ENCODE results near the gene CRISP2. TPM values are rescaled to one million over a fixed set of nuclear protein-coding genes. Genes with fewer than 3 reads are reported as not detected.

CRISP2 gene
- total and polyA plus RNA-seq, 2 experiments from 2014 or later: not detected

GRCh38 chr6:49647476-49647875, 65.9 kb downstream of the CRISP2 start:
- Histone ChIP-seq H3K4me3 (no peak overlapping the region), H3F3A (ENCODE audit: insufficient read depth) (no peaks in the 10 kb centered on the region), H3K9me3 (ENCODE audit: low read depth) (no peaks in the 10 kb centered on the region), H3K9ac (no peak overlapping the region), H3K27me3 (replicated peaks; ENCODE audit: insufficient read depth) (no peaks in the 10 kb centered on the region), H2AFZ (no peak overlapping the region; the same call in 1 of the 2 replicates), H3K9me2 (ENCODE audit: insufficient read depth) (no peaks in the 10 kb centered on the region), H3K27ac (no peak overlapping the region), H4K20me1 (ENCODE audit: insufficient read depth) (no peaks in the 10 kb centered on the region), H3K79me2 (ENCODE audit: insufficient read depth) (no peaks in the 10 kb centered on the region), H3K4me1 (ENCODE audit: insufficient read depth) (no peaks in the 10 kb centered on the region), H3K4me2 (ENCODE audit: unreplicated experiment) (no peak overlapping the region), H3K36me3 (ENCODE audit: low read depth) (no peaks in the 10 kb centered on the region)
- in situ Hi-C loops (cut with MboI): no loop called here
- no peak for DNase-seq
- WGBS, 2 experiments (ENCODE audit: low coverage in 1 of 2, low lambda C conversion rate in 2 of 2, missing lambda C conversion rate in 2 of 2): 5 to 13% methylated on average over 2 of the region's 2 CpGs
- TF ChIP-seq EZH2 (IDR thresholded peaks at IDR 0.05; ENCODE audit: insufficient read depth, poor library complexity, severe bottlenecking) (no peak), EZH2phosphoT487 (IDR thresholded peaks at IDR 0.05; ENCODE audit: insufficient read depth, low read depth) (no peak)

- Histone ChIP-seq H3K9me3 (ENCODE audit: low read depth) (no peaks in the 10 kb centered on the region), H3K27ac (no peak overlapping the region), H3K4me2 (ENCODE audit: unreplicated experiment) (no peak overlapping the region), H3K9ac (no peak overlapping the region), H4K20me1 (ENCODE audit: insufficient read depth) (no peaks in the 10 kb centered on the region), H3K4me1 (ENCODE audit: insufficient read depth) (no peaks in the 10 kb centered on the region), H3F3A (ENCODE audit: insufficient read depth) (no peaks in the 10 kb centered on the region), H3K36me3 (ENCODE audit: low read depth) (no peaks in the 10 kb centered on the region), H3K9me2 (ENCODE audit: insufficient read depth) (no peaks in the 10 kb centered on the region), H2AFZ (no peak overlapping the region; the same call in 1 of the 2 replicates), H3K27me3 (replicated peaks; ENCODE audit: insufficient read depth) (no peaks in the 10 kb centered on the region), H3K79me2 (ENCODE audit: insufficient read depth) (no peaks in the 10 kb centered on the region), H3K4me3 (no peak overlapping the region)
- TF ChIP-seq EZH2 (IDR thresholded peaks at IDR 0.05; ENCODE audit: insufficient read depth, poor library complexity, severe bottlenecking): no peak
- TF ChIP-seq EZH2phosphoT487 (IDR thresholded peaks at IDR 0.05; ENCODE audit: insufficient read depth, low read depth): no peak
- in situ Hi-C loops (cut with MboI): no loop called here
- DNase-seq: no peak
- 20 to 26% methylated on average over 4 of the region's 4 CpGs for WGBS, 2 experiments (ENCODE audit: low coverage in 1 of 2, low lambda C conversion rate in 2 of 2, missing lambda C conversion rate in 2 of 2)
These were observed 66.4 kb downstream of the CRISP2 start for GRCh38 chr6:49646942-49647341.

- in situ Hi-C loops (cut with MboI): no loop called here
- 33 to 48% methylated on average over 3 of the region's 3 CpGs for WGBS, 2 experiments (ENCODE audit: low coverage in 1 of 2, low lambda C conversion rate in 2 of 2, missing lambda C conversion rate in 2 of 2)
- Histone ChIP-seq H4K20me1 (ENCODE audit: insufficient read depth) (no peaks in the 10 kb centered on the region), H3K9me3 (ENCODE audit: low read depth) (no peaks in the 10 kb centered on the region), H3K4me1 (ENCODE audit: insufficient read depth) (no peaks in the 10 kb centered on the region), H3K9ac (no peak overlapping the region), H3K4me3 (no peak overlapping the region), H3K36me3 (ENCODE audit: low read depth) (no peaks in the 10 kb centered on the region), H3F3A (ENCODE audit: insufficient read depth) (no peaks in the 10 kb centered on the region), H3K4me2 (ENCODE audit: unreplicated experiment) (no peak overlapping the region), H3K27me3 (replicated peaks; ENCODE audit: insufficient read depth) (no peaks in the 10 kb centered on the region), H3K9me2 (ENCODE audit: insufficient read depth) (no peaks in the 10 kb centered on the region), H2AFZ (no peak overlapping the region), H3K27ac (no peak overlapping the region), H3K79me2 (ENCODE audit: insufficient read depth) (no peaks in the 10 kb centered on the region)
- no peak for TF ChIP-seq EZH2phosphoT487 (IDR thresholded peaks at IDR 0.05; ENCODE audit: insufficient read depth, low read depth)
- TF ChIP-seq EZH2 (IDR thresholded peaks at IDR 0.05; ENCODE audit: insufficient read depth, poor library complexity, severe bottlenecking): no peak
- DNase-seq: no peak
These were observed 67.1 kb downstream of the CRISP2 start for GRCh38 chr6:49646130-49646824.

- H3K4me1 ChIP-seq (ENCODE audit: insufficient read depth): no peaks in the 10 kb centered on the region
- in situ Hi-C loops (cut with MboI): no loop called here
- H3K27ac ChIP-seq: no peak overlapping the region
- no peaks in the 10 kb centered on the region for H3K27me3 ChIP-seq (replicated peaks; ENCODE audit: insufficient read depth)
- no peak overlapping the region for H2AFZ ChIP-seq
- no peaks in the 10 kb centered on the region for H3K36me3 ChIP-seq (ENCODE audit: low read depth)
- no peaks in the 10 kb centered on the region for H3F3A ChIP-seq (ENCODE audit: insufficient read depth)
- TF ChIP-seq EZH2 (IDR thresholded peaks at IDR 0.05; ENCODE audit: insufficient read depth, poor library complexity, severe bottlenecking) (no peak), EZH2phosphoT487 (IDR thresholded peaks at IDR 0.05; ENCODE audit: insufficient read depth, low read depth) (no peak)
- no peak overlapping the region for H3K4me2 ChIP-seq (ENCODE audit: unreplicated experiment)
- H3K9me2 ChIP-seq (ENCODE audit: insufficient read depth): no peaks in the 10 kb centered on the region
- 32 to 35% methylated on average over 3 of the region's 3 CpGs for WGBS, 2 experiments (ENCODE audit: low coverage in 1 of 2, low lambda C conversion rate in 2 of 2, missing lambda C conversion rate in 2 of 2)
- H3K9me3 ChIP-seq (ENCODE audit: low read depth): no peaks in the 10 kb centered on the region
- H4K20me1 ChIP-seq (ENCODE audit: insufficient read depth): no peaks in the 10 kb centered on the region
- no peak overlapping the region for H3K9ac ChIP-seq
- H3K79me2 ChIP-seq (ENCODE audit: insufficient read depth): no peaks in the 10 kb centered on the region
- DNase-seq: no peak
- H3K4me3 ChIP-seq: no peak overlapping the region
These were observed 68.2 kb downstream of the CRISP2 start for GRCh38 chr6:49645139-49645538.

Other genes starting within 250 kb of the CRISP2 start
- gene GLYATL3, start 213.6 kb downstream of the CRISP2 start, total RNA-seq (2014; rRNA removed; shearing (Covaris generic)): not detected in 2 replicates
- gene GLYATL3, start 213.6 kb downstream of the CRISP2 start, polyA plus RNA-seq (2016; fragmentation: Nextera tagmentation; extraction: Ambion mirVana): not detected in 2 replicates
- not detected in 2 replicates for gene C6orf141, start 162.9 kb downstream of the CRISP2 start, total RNA-seq (2014; rRNA removed; shearing (Covaris generic))
- gene C6orf141, start 162.9 kb downstream of the CRISP2 start, polyA plus RNA-seq (2016; fragmentation: Nextera tagmentation; extraction: Ambion mirVana): not detected in 2 replicates
- not detected in 2 replicates for gene RHAG, start 76.7 kb downstream of the CRISP2 start, total RNA-seq (2014; rRNA removed; shearing (Covaris generic))
- gene RHAG, start 76.7 kb downstream of the CRISP2 start, polyA plus RNA-seq (2016; fragmentation: Nextera tagmentation; extraction: Ambion mirVana): not detected in 2 replicates
- gene CRISP3, start 30.8 kb upstream of the CRISP2 start, total RNA-seq (2014; rRNA removed; shearing (Covaris generic)): not detected in 2 replicates
- gene CRISP3, start 30.8 kb upstream of the CRISP2 start, polyA plus RNA-seq (2016; fragmentation: Nextera tagmentation; extraction: Ambion mirVana): not detected in 2 replicates
- not detected in 2 replicates for gene PGK2, start 73.7 kb upstream of the CRISP2 start, total RNA-seq (2014; rRNA removed; shearing (Covaris generic))
- gene PGK2, start 73.7 kb upstream of the CRISP2 start, polyA plus RNA-seq (2016; fragmentation: Nextera tagmentation; extraction: Ambion mirVana): not detected in 2 replicates
- gene CRISP1, start 153.0 kb upstream of the CRISP2 start, total RNA-seq (2014; rRNA removed; shearing (Covaris generic)): not detected in 2 replicates
- gene CRISP1, start 153.0 kb upstream of the CRISP2 start, polyA plus RNA-seq (2016; fragmentation: Nextera tagmentation; extraction: Ambion mirVana): not detected in 2 replicates